ENCODE results near the gene DNAJC9.
"Not testable (repeated sequence)": the region's sequence is repeated elsewhere in the genome, so short reads cannot be mapped to it uniquely, and the experiment has no call there.

Gene DNAJC9

GRCh38 chr10:73246646-73247508 lies at the start of gene DNAJC9:
Gene DNAJC9, minus strand, starts transcription at chr10:73247255. Its CDS starts 66 bp downstream, at chr10:73247189.
- DNase-seq (ENCODE audit: low spot score), result peak; percentile 97
- FAIRE-seq, result peak; percentile 5

GRCh38 chr10:73293461-73293860 lies 46.4 kb upstream of the DNAJC9 start:
- DNase-seq (ENCODE audit: low spot score) (no peak), FAIRE-seq (no peak)

- FAIRE-seq, result no peak
- DNase-seq (ENCODE audit: low spot score), result no peak
Observed at GRCh38 chr10:73289958-73290357, 42.9 kb upstream of the DNAJC9 start.

- FAIRE-seq, result no peak
Observed at GRCh38 chr10:73287441-73287840, 40.4 kb upstream of the DNAJC9 start.

GRCh38 chr10:73281097-73281496 lies 34.0 kb upstream of the DNAJC9 start:
- DNase-seq (ENCODE audit: low spot score), result no peak
- no peak for FAIRE-seq

More at GRCh38 chr10:73287441-73287840, 40.4 kb upstream of the DNAJC9 start:
- DNase-seq (ENCODE audit: low spot score), result no peak

GRCh38 chr10:73264423-73264822 lies 17.4 kb upstream of the DNAJC9 start:
- DNase-seq (ENCODE audit: low spot score) (no peak), FAIRE-seq (no peak)

- no peak for FAIRE-seq
- DNase-seq (ENCODE audit: low spot score), result peak; percentile 40
Observed at GRCh38 chr10:73263693-73264347, 16.8 kb upstream of the DNAJC9 start.

- DNase-seq (ENCODE audit: low spot score), result no peak
- no peak for FAIRE-seq
Observed at GRCh38 chr10:73262880-73263555, 16.0 kb upstream of the DNAJC9 start.

- FAIRE-seq (peak; percentile 79), DNase-seq (ENCODE audit: low spot score) (peak; percentile 77)
Observed at GRCh38 chr10:73262105-73262730, 15.2 kb upstream of the DNAJC9 start.

- no peak for FAIRE-seq
Observed at GRCh38 chr10:73261362-73261995, 14.4 kb upstream of the DNAJC9 start.

GRCh38 chr10:73258612-73259011 lies 11.6 kb upstream of the DNAJC9 start:
- DNase-seq (ENCODE audit: low spot score); FAIRE-seq: not testable (repeated sequence)

More at GRCh38 chr10:73261362-73261995, 14.4 kb upstream of the DNAJC9 start:
- no peak for DNase-seq (ENCODE audit: low spot score)

GRCh38 chr10:73253225-73253555 lies 6.1 kb upstream of the DNAJC9 start:
- no peak for FAIRE-seq
- peak; percentile 52 for DNase-seq (ENCODE audit: low spot score)

GRCh38 chr10:73252445-73253224 lies 5.6 kb upstream of the DNAJC9 start, which contains the start of gene MRPS16:
Gene MRPS16, minus strand, starts transcription at chr10:73252644. Its CDS starts 162 bp downstream, at chr10:73252482.
- FAIRE-seq (peak; percentile 87), DNase-seq (ENCODE audit: low spot score) (peak; percentile 97)

GRCh38 chr10:73251683-73252444 lies 4.8 kb upstream of the DNAJC9 start:
- DNase-seq (ENCODE audit: low spot score) (no peak), FAIRE-seq (peak; percentile 32)

- FAIRE-seq (no peak), DNase-seq (ENCODE audit: low spot score) (no peak)
Observed at GRCh38 chr10:73248259-73248724, 1.2 kb upstream of the DNAJC9 start.

GRCh38 chr10:73247509-73248258 lies 629 bp upstream of the DNAJC9 start:
- FAIRE-seq (no peak), DNase-seq (ENCODE audit: low spot score) (no peak)

GRCh38 chr10:73246322-73246645 lies 771 bp downstream of the DNAJC9 start:
- FAIRE-seq, result no peak
- no peak for DNase-seq (ENCODE audit: low spot score)

GRCh38 chr10:73244866-73245477 lies 2.1 kb downstream of the DNAJC9 start:
- DNase-seq (ENCODE audit: low spot score) (no peak), FAIRE-seq (no peak)
